Left ventricle myocardium inferior (tissue), 1 donor: ENCODE results near the gene IL2RG. TPM values are rescaled to one million over a fixed set of nuclear protein-coding genes. Genes with fewer than 3 reads are reported as not detected.
A peak's percentile ranks its signal among the peaks of the same experiment; 100 is the strongest.

Source experiments
- DNase-seq: peaks from one replicate; pipeline ENCODE4 v3.0.0-alpha.2; 2020
- H3K27ac ChIP-seq: fragments of 200-600 bp; replicated peaks from 2 replicates; pipeline ENCODE4 v1.8.0; 2021
- H3K27me3 ChIP-seq: fragments of 200-600 bp; 2 replicates; pipeline ENCODE4 v1.8.0; 2021; ENCODE audit warnings: low read depth
- H3K36me3 ChIP-seq: fragments of 200-600 bp; 2 replicates; pipeline ENCODE4 v1.8.0; 2021
- H3K4me1 ChIP-seq: fragments of 200-600 bp; 2 replicates; pipeline ENCODE4 v1.8.0; 2021
- H3K4me3 ChIP-seq: fragments of 200-600 bp; 2 replicates; pipeline ENCODE4 v1.8.0; 2021; ENCODE audit warnings: mild to moderate bottlenecking, moderate library complexity
- H3K9me3 ChIP-seq: fragments of 200-600 bp; replicated peaks from 2 replicates; pipeline ENCODE4 v1.8.0; 2021
- intact Hi-C: fragments of 100-400 bp; cut with micrococcal nuclease; formaldehyde crosslinking; loops from one replicate; pipeline ENCODE4 v1.11.0; 2022
- total RNA-seq: library from RNA; stranded (reverse); fragmentation: NEBNext Ultra II Directional; extraction: Animal tissue kit (Norgen Biotek cat#: 25700); gene quantifications from one replicate; pipeline ENCODE4 v1.2.1, GENCODE V29; 2021
- TF ChIP-seq, protein P1 (sequence below): fragments of 200-600 bp; IDR thresholded peaks from 2 replicates; pipeline ENCODE4 v1.8.0; 2021; ENCODE audit warnings: antibody characterized with exemption, mild to moderate bottlenecking, borderline replicate concordance
- donor health status: DM: no; HTN: yes; CAD: no; lungs with severe emphysema.

Gene IL2RG
- total RNA-seq, 1 donor from 2014 or later = 0.99 TPM

DNA sequence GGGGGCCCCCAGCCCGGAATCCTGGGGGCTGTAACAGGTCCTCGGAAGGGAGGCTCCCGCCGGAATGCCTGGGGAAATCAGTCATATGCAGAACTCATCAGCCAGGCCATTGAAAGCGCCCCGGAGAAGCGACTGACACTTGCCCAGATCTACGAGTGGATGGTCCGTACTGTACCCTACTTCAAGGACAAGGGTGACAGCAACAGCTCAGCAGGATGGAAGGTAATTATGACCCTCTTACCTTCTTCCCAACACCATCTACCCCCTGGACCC is 14.7 kb downstream of the IL2RG start:
- Histone ChIP-seq H3K4me1 (peaks cover 13% of the 10 kb centered on the region), H3K27me3 (no peaks in the 10 kb centered on the region), H3K4me3 (peak overlapping the region; percentile 71), H3K9me3 (no peaks in the 10 kb centered on the region), H3K27ac (peak overlapping the region; percentile 71), H3K36me3 (no peaks in the 10 kb centered on the region)
- DNase-seq = no peak
- intact Hi-C loops = no loop called here
- TF ChIP-seq, protein P1, sequence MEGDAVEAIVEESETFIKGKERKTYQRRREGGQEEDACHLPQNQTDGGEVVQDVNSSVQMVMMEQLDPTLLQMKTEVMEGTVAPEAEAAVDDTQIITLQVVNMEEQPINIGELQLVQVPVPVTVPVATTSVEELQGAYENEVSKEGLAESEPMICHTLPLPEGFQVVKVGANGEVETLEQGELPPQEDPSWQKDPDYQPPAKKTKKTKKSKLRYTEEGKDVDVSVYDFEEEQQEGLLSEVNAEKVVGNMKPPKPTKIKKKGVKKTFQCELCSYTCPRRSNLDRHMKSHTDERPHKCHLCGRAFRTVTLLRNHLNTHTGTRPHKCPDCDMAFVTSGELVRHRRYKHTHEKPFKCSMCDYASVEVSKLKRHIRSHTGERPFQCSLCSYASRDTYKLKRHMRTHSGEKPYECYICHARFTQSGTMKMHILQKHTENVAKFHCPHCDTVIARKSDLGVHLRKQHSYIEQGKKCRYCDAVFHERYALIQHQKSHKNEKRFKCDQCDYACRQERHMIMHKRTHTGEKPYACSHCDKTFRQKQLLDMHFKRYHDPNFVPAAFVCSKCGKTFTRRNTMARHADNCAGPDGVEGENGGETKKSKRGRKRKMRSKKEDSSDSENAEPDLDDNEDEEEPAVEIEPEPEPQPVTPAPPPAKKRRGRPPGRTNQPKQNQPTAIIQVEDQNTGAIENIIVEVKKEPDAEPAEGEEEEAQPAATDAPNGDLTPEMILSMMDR = no peak

DNA sequence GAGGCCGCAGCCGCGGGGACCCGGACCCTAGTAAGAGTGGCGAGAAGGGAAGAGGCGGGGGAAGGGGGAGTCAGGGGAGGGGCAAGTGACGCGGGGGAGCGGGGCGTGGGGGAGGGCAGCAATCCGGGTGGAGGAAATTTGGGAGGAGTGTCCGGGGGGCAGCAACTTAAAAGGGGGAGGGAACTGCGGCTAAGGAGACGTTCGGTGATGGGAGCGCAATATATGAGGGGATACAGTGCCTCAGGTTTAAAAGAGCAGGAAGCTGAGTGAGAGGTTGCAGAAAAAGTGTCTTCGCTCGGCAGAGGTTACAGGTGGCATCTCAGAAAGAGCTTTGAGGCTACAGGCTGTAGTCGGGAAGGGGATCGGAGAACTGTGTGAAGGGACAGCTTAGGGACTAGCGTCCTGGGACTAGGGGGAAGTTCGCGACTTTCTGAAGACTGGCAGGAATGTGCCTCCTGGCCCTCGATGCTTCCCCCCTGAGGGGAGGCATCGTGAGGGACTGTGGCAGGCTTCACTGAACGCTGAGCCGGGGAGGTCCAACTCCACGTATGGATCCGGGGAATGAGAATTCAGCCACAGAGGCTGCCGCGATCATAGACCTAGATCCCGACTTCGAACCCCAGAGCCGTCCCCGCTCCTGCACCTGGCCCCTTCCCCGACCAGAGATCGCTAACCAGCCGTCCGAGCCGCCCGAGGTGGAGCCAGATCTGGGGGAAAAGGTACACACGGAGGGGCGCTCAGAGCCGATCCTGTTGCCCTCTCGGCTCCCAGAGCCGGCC is 15.2 kb downstream of the IL2RG start:
- no peaks in the 10 kb centered on the region for H3K36me3 ChIP-seq
- H3K4me3 ChIP-seq = peak overlapping the region; percentile 71
- DNase-seq = no peak
- no peaks in the 10 kb centered on the region for H3K9me3 ChIP-seq
- intact Hi-C loops = no loop called here
- TF ChIP-seq, protein P1 = no peak
- H3K27me3 ChIP-seq = no peaks in the 10 kb centered on the region
- H3K27ac ChIP-seq = peak overlapping the region; percentile 71
- H3K4me1 ChIP-seq = peaks cover 13% of the 10 kb centered on the region

DNA sequence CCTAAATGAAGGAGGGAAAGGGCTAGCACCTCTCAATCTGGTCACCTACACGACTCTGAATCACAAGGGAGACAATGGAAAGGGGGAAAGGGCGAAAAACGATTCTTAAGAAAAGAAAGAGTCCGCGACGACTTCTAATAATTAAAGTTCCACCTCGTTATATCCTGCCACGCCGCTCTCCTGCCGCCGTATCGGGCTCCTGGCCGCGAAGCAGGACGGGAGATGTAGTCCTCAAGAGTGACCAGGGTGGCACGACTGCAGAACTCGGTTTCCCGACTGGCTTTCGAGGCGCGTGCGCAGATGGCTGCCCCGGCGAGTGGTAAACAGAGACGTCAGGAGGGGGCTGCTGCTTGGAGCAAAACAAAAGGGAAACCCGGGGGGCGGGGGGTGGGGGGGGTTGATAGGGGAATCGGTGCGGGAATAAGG is 15.8 kb downstream of the IL2RG start, which contains the start of gene FOXO4:
Gene FOXO4 (plus strand): TSS at position 297 of the 426 bp plus-strand sequence. CDS start 678 bp downstream, outside the sequence.
- intact Hi-C loops = no loop called here

DNA sequence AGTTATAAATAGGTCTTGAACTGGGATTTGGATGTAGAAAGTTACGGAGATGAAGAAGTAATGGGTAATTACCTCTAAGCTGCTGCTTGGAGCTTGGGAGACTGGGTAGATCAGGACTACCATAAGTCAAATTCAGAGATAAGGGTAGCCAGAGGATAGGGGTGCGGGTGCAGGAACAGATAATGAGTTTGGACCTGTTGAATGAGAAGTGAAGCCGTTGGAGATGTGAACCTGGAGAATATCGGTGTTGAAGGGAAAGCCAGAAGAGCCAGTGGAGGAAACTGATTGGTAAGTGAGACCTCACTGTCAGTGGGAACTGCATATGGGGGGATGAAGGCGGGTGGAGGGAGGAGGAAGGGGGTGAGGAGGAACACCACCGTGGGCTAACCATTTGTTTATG is 16.3 kb downstream of the IL2RG start:
- H3K27ac ChIP-seq = no peak overlapping the region
- H3K27me3 ChIP-seq = no peaks in the 10 kb centered on the region
- H3K9me3 ChIP-seq = no peaks in the 10 kb centered on the region
- no peaks in the 10 kb centered on the region for H3K36me3 ChIP-seq
- TF ChIP-seq, protein P1 = no peak
- peak overlapping the region; percentile 71 for H3K4me3 ChIP-seq
- H3K4me1 ChIP-seq = peaks cover 13% of the 10 kb centered on the region
- intact Hi-C loops = no loop called here
- no peak for DNase-seq

More for the DNA sequence above, 15.8 kb downstream of the IL2RG start, which contains the start of gene FOXO4:
- Histone ChIP-seq H3K4me3 (peak within 1 kb of the TSS; percentile 71), H3K36me3 (no peaks in the 10 kb centered on the region), H3K4me1 (peaks cover 13% of the 10 kb centered on the region), H3K27me3 (no peaks in the 10 kb centered on the region), H3K27ac (peak within 1 kb of the TSS; percentile 71), H3K9me3 (no peaks in the 10 kb centered on the region)
- peak; percentile 90 for DNase-seq
- TF ChIP-seq, protein P1 = no peak

DNA sequence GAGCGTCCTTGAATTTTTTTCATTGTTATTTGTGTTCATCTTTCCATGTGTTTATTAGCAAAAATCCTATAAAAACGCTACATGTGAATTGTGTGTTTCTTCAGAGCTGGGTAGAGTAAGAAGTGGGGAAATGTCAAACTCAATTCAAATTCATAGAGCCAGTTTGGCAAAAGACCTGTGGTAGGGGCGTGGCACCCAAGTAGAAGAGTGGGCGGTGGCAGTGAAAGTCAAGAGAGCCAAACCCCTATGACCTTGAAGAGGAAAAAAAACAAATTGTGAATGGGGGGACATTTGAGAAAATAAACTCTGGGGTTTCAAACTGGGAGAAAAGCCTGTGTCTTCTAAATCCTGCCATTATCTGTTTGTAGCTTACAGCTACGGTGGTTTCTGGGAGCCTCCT is 20.1 kb downstream of the IL2RG start:
- Histone ChIP-seq H3K4me1 (no peaks in the 10 kb centered on the region), H3K9me3 (no peaks in the 10 kb centered on the region), H3K4me3 (no peak overlapping the region), H3K27ac (no peak overlapping the region), H3K27me3 (no peaks in the 10 kb centered on the region), H3K36me3 (no peaks in the 10 kb centered on the region)
- DNase-seq = no peak
- TF ChIP-seq, protein P1 = no peak
- intact Hi-C loops = no loop called here
